COLO668 (cell line): ENCODE results near the gene PLD3.
"Not testable (repeated sequence)": the region's sequence is repeated elsewhere in the genome, so short reads cannot be mapped to it uniquely, and the experiment has no call there.

ENCODE experiments used
- DNase-seq: peaks from one replicate; lab custom pipeline; 2025; ENCODE audit not compliant: unreplicated experiment; lab: John Stamatoyannopoulos, UW

The PLD3 gene

GRCh38 chr19:40363069-40363468 lies 14.6 kb downstream of the PLD3 start:
- no peak for DNase-seq

- DNase-seq = no peak
Observed at GRCh38 chr19:40365010-40365409, 16.5 kb downstream of the PLD3 start.

GRCh38 chr19:40365613-40366401 lies 17.3 kb downstream of the PLD3 start:
- DNase-seq = no peak

GRCh38 chr19:40366697-40367561 lies 18.4 kb downstream of the PLD3 start:
- DNase-seq = no peak

- no peak for DNase-seq
Observed at GRCh38 chr19:40367577-40368434, 19.3 kb downstream of the PLD3 start.

GRCh38 chr19:40369797-40370196 lies 21.3 kb downstream of the PLD3 start:
- no peak for DNase-seq

GRCh38 chr19:40370253-40370652 lies 21.8 kb downstream of the PLD3 start:
- not testable (repeated sequence) for DNase-seq

GRCh38 chr19:40370997-40371801 lies 22.7 kb downstream of the PLD3 start:
- DNase-seq = no peak

GRCh38 chr19:40371802-40372122 lies 23.3 kb downstream of the PLD3 start:
- no peak for DNase-seq

GRCh38 chr19:40374084-40374483 lies 25.6 kb downstream of the PLD3 start:
- no peak for DNase-seq

- no peak for DNase-seq
Observed at GRCh38 chr19:40376286-40376862, 27.9 kb downstream of the PLD3 start.

- DNase-seq = no peak
Observed at GRCh38 chr19:40377876-40378385, 29.4 kb downstream of the PLD3 start.

- DNase-seq = no peak
Observed at GRCh38 chr19:40378509-40378908, 30.0 kb downstream of the PLD3 start.

- DNase-seq = no peak
Observed at GRCh38 chr19:40379446-40380198, 31.1 kb downstream of the PLD3 start.

- no peak for DNase-seq
Observed at GRCh38 chr19:40380199-40381037, 31.9 kb downstream of the PLD3 start.

GRCh38 chr19:40381321-40381720 lies 32.8 kb downstream of the PLD3 start:
- no peak for DNase-seq

- DNase-seq = peak; percentile 6
Observed at GRCh38 chr19:40383668-40384248, 35.3 kb downstream of the PLD3 start.

- DNase-seq = no peak
Observed at GRCh38 chr19:40387155-40387554, 38.7 kb downstream of the PLD3 start.
